ENCODE data around the gene FGGY.
"Not testable (repeated sequence)": the region's sequence is repeated elsewhere in the genome, so short reads cannot be mapped to it uniquely, and the experiment has no call there.

FGGY gene

DNA sequence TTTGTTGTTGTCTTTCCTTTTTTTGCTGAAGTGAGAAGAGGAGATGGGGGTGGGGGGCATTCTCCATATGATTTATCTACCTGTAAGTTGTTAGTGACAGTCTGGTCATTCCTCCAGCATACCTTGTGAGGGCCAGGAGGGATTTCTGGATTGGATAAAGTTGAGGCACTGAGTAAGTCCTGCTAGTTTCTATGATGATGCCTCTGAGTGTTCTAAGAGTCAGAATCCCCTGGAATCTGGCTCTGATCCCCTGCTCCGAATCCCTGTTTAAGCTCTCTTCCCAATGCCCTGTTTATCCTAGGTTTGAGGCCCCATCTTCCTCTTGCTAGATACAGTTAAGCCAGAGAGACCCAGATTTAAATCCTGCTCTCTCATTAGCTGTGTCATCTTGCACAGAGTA, 434.7 kb downstream of the FGGY start:
- ATAC-seq (replicated peaks): no peak
- Mint-ChIP-seq H3K9me3 (peaks cover 9 to 11% of the 10 kb centered on the region in 2 donors), H3K4me3 (no peak overlapping the region), H3K36me3 (peaks cover 25 to 26% of the 10 kb centered on the region in 2 donors), H3K27ac (no peak overlapping the region), H3K27me3 (no peaks in the 10 kb centered on the region), H3K4me1 (no peaks in the 10 kb centered on the region)
- no peak for DNase-seq

DNA sequence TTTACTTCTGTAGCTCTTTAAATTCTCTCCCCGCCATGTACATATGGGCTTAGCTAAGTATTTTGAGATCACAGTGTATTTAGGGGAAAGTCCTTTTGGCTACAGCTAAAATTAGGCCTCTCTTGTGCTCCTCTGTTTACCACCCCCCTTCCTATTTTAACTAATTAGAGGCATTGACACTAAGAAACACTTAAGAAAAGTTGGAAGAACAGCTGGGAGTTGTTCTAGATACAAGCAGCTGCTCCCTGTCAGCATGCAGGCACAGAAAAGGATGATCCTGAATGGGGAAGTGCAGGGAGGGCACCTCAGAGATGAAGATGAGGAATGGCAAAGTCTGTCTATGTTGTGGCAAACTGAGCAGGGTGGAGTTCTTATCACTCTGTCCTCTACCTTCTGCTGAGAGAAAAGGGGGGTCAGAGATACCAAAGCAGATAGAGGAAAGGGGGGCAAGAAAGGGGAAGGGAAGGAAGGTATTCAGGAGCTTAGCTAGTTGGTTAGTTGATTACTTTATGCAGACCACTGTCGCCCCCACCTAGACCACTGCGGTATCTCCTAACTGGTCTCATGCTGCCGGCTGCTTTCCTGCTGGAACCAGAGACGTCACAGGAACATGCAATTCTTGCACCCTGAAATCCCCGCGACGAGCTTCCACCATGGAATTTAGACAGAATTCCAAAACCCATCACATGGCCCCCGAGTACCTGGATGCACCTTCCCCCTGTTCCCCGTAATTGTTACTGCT, 435.5 kb downstream of the FGGY start:
- no peaks in the 10 kb centered on the region for H3K27me3 Mint-ChIP-seq
- no peak overlapping the region for H3K4me3 Mint-ChIP-seq
- H3K4me1 Mint-ChIP-seq: no peaks in the 10 kb centered on the region
- H3K36me3 Mint-ChIP-seq: peaks cover 30 to 34% of the 10 kb centered on the region in 2 donors
- H3K27ac Mint-ChIP-seq: no peak overlapping the region
- DNase-seq: no peak
- H3K9me3 Mint-ChIP-seq: peaks cover 9 to 13% of the 10 kb centered on the region in 2 donors
- ATAC-seq (replicated peaks): no peak

DNA sequence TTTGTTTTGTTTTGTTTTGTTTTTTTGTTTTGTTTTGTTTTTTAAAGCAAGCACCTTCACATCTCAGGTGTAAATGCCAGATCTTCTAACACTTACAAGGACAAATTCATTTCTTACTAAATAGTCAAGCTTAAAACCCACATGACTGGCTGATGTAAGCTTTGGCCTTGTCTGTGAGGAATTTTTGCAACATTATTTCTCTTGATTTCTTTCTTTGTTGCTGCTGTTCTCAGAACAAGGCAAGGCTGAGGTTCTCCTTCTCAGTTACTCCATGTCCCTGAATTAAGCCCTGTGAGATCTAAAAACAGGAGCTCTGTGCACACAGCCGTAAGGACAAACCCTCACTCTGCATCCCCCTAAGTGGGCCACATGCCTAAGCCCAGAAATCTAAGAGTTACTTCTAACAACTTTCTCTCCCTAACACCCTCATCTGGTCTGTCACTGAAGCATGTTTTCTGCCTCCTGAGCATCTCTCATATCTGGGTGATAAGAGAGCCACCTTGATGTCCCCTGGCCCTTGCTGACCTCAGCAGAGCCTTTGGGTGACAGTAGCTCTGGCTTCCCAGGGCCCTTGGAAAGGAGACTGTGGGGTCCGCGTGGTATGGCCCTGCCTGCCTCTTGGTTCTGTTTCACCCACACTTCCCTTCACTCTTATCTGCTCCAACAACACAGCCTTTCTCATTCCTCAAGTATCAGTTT, 436.7 kb downstream of the FGGY start:
- peaks cover 36 to 39% of the 10 kb centered on the region in 2 donors for H3K36me3 Mint-ChIP-seq
- peaks cover 9 to 14% of the 10 kb centered on the region in 2 donors for H3K9me3 Mint-ChIP-seq
- ATAC-seq (replicated peaks) (no peak), DNase-seq (no peak)
- H3K27ac Mint-ChIP-seq: no peak overlapping the region
- H3K4me3 Mint-ChIP-seq: no peak overlapping the region
- no peaks in the 10 kb centered on the region for H3K4me1 Mint-ChIP-seq
- no peaks in the 10 kb centered on the region for H3K27me3 Mint-ChIP-seq

DNA sequence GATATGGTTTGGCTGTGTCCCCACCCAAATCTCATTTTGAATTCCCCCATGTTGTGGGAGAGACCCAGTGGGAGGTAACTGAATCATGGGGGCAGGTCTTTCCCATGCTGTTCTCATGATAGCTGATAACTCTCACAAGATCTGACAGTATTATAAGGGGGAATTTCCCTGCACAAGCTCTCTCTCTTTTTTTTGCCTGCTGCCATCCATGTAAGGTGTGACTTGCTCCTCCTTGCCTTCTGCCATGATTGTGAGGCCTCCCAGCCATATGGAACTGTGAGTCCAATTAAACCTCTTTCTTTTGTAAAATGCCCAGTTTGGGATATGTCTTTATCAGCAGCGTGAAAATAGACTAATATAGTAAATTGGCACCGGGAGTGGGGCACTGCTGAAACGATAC, 439.0 kb downstream of the FGGY start:
- not testable (repeated sequence) for H3K4me1 Mint-ChIP-seq; H3K4me3 Mint-ChIP-seq; H3K27me3 Mint-ChIP-seq; ATAC-seq (replicated peaks); H3K27ac Mint-ChIP-seq; DNase-seq
- H3K36me3 Mint-ChIP-seq: peaks cover 37 to 39% of the 10 kb centered on the region in 2 donors
- H3K9me3 Mint-ChIP-seq: peaks cover 9 to 14% of the 10 kb centered on the region in 2 donors

DNA sequence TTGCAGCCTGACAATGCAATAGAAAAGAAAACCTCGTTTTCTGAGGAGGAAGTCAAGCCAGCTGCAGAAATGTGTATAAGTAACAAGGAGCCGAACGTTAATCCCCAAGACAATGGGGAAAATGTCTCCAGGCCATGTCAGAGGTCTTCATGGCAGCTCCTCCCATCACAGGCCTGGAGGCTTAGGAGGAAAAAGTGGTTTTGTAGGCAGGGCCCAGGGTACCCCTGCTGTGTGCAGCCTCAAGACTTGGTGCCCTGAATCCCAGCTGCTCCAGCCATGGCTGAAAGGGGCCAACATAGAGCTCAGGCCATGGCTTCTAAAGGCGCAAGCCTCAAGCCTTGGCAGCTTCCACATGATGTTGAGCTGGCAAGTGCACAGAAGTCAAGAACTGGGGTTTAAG, 439.9 kb downstream of the FGGY start:
- no peak for ATAC-seq (replicated peaks)
- H3K27me3 Mint-ChIP-seq: no peaks in the 10 kb centered on the region
- H3K27ac Mint-ChIP-seq: no peak overlapping the region
- peaks cover 37 to 39% of the 10 kb centered on the region in 2 donors for H3K36me3 Mint-ChIP-seq
- no peak overlapping the region for H3K4me3 Mint-ChIP-seq
- no peaks in the 10 kb centered on the region for H3K4me1 Mint-ChIP-seq
- peaks cover 9 to 14% of the 10 kb centered on the region in 2 donors for H3K9me3 Mint-ChIP-seq
- no peak for DNase-seq

DNA sequence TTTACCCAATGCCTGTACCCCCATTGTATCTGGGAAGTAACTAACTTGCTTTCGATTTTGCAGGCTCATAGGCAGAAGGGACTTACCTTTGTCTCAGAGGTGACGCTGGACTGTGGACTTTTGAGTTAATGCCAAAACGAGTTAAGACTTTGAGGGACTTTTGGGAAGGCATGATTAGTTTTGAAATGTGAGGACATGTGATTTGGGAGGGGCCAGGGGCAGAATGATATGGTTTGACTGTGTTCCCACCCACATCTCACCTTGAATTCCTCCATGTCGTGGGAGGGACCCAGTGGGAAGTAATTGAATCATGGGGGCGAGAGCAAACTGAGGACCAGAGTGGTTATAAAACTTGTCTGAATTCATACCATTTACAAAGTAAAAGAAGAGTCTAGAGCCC, 440.7 kb downstream of the FGGY start:
- peaks cover 9 to 14% of the 10 kb centered on the region in 2 donors for H3K9me3 Mint-ChIP-seq
- H3K4me1 Mint-ChIP-seq: no peaks in the 10 kb centered on the region
- ATAC-seq (replicated peaks) (no peak), DNase-seq (no peak)
- peaks cover 39% of the 10 kb centered on the region in 2 donors for H3K36me3 Mint-ChIP-seq
- H3K27ac Mint-ChIP-seq: no peak overlapping the region
- H3K27me3 Mint-ChIP-seq: no peaks in the 10 kb centered on the region
- H3K4me3 Mint-ChIP-seq: no peak overlapping the region

DNA sequence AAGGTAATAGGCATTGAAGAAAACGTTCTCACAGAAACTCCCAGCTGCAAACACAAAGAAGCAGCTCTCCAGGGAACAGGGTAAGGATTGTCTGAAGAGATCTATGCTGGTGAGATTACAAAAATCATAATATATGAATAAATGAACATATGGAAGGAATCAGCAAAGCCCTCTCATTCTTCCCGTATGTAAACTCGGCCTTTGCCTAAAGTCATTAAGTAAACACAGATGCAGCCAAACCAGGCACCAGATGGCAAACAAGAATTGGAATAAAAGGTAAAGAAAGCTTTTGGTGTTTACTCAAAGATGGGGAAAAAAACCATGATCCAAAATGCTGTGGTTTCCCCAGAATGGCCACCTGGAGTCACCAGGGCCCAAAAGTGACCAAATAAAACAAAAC, 441.3 kb downstream of the FGGY start:
- Mint-ChIP-seq H3K9me3 (peaks cover 9 to 14% of the 10 kb centered on the region in 2 donors), H3K4me3 (no peak overlapping the region), H3K36me3 (peaks cover 37 to 39% of the 10 kb centered on the region in 2 donors), H3K27ac (no peak overlapping the region), H3K27me3 (no peaks in the 10 kb centered on the region), H3K4me1 (no peaks in the 10 kb centered on the region)
- DNase-seq: no peak
- ATAC-seq (replicated peaks): no peak

DNA sequence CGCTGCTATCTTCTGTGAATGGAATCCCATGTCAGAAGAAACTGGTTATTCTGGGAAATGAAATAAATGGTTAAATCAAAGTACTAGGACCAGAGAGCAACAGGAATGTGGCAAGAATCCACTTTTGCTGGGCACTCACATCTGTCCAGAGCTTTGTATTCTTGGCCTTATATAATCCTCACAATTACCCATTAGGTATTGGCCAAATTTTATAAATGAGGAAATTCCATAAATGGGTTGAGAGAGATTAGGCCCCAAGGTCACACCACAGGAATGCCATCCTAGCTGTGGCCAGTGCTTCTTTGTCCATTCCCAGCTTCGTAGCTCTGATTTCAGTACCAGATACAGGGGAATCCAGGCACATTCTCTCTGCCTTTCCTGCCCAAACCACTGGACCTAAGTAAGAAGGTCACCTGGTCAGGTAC, 441.7 kb downstream of the FGGY start:
- Mint-ChIP-seq H3K27ac (no peak overlapping the region), H3K36me3 (peaks cover 37% of the 10 kb centered on the region in 2 donors), H3K4me3 (no peak overlapping the region), H3K9me3 (peaks cover 9 to 14% of the 10 kb centered on the region in 2 donors), H3K27me3 (no peaks in the 10 kb centered on the region), H3K4me1 (no peaks in the 10 kb centered on the region)
- DNase-seq (no peak), ATAC-seq (replicated peaks) (no peak)

DNA sequence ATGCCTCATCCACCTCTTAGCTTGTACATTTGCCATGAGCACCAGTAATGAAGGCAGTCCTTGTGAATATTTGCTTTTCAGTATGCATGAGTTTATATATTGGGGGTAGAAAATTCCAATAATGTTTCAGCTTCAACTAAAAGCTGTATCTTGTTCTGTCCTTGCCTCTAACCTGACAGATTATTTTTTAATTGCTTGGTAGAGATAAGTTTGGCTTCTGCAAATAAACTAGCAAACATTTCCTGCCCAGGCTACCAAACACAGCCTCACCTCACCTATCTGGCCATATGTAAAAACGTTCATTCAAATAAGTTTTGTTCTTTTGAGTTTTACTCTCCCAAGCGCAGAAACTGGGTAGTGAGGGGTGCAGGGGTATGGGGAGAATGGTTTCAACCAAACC, 442.2 kb downstream of the FGGY start:
- Mint-ChIP-seq H3K4me3 (no peak overlapping the region), H3K27ac (no peak overlapping the region), H3K4me1 (no peaks in the 10 kb centered on the region), H3K36me3 (peaks cover 34 to 35% of the 10 kb centered on the region in 2 donors), H3K9me3 (peaks cover 9 to 14% of the 10 kb centered on the region in 2 donors), H3K27me3 (no peaks in the 10 kb centered on the region)
- ATAC-seq (replicated peaks) (no peak), DNase-seq (no peak)

DNA sequence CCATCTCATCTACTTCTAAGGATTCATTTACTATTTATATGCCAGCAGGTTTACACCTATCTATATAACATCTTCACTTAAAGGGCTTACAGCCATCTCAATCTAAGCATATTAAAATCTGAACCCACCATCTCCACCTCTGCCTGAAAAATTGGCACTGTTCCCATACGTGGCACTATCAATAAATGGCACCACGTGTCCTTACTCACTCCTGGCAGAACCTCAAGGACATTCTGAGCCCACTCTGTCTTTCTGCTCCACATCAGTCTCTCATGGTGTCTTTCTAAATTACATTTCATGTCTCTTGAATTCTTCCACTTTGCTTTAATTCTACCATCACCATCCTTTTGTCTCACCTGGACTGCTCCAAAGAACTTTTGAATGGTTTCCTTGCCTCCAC, 445.6 kb downstream of the FGGY start:
- no peak overlapping the region for H3K4me3 Mint-ChIP-seq
- peaks cover 0 to 1% of the 10 kb centered on the region in 2 donors for H3K9me3 Mint-ChIP-seq
- no peaks in the 10 kb centered on the region for H3K4me1 Mint-ChIP-seq
- H3K27me3 Mint-ChIP-seq: no peaks in the 10 kb centered on the region
- no peak overlapping the region for H3K27ac Mint-ChIP-seq
- no peak for ATAC-seq (replicated peaks)
- H3K36me3 Mint-ChIP-seq: peaks cover 3 to 10% of the 10 kb centered on the region in 2 donors
- DNase-seq: no peak

DNA sequence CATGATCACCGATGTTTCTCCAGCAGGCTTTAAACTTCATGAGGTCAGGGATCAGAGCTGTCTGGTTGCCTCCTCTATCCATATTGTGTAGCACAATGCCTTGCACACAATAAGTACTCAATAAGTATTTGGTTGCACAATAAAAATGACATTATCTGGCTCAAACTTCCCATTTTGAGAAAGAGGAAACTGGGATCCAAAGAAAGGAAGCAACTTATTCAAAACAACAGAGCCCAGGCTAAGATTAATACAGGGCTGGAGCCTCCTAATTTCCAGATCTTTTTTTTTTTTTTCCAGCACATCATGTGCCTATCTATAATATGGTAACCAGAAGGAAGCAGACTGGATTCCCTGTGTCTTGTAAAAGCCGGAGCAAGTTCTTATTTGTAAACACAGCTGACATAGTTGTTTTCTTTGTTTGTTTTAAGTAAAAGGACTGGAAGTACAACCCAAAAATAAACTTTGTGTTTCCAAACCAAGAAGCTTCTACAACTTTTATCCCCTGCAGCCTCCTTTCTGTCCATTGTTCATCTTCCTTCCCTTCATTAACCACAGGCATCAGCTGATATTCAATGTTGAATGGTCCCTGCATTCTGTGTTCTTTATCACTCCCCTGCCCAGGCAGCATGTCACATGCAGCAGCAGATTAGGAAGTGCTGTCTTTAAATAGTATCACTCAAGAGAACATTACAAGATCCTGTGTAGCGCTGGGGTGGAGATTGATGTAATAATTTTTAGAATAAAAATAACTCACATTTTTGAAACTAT, 446.6 kb downstream of the FGGY start:
- DNase-seq: no peak
- H3K4me3 Mint-ChIP-seq: no peak overlapping the region
- no peaks in the 10 kb centered on the region for H3K27me3 Mint-ChIP-seq
- no peaks in the 10 kb centered on the region for H3K4me1 Mint-ChIP-seq
- no peaks in the 10 kb centered on the region for H3K9me3 Mint-ChIP-seq
- H3K36me3 Mint-ChIP-seq: peaks cover 0 to 5% of the 10 kb centered on the region in 2 donors
- no peak for ATAC-seq (replicated peaks)
- no peak overlapping the region for H3K27ac Mint-ChIP-seq

DNA sequence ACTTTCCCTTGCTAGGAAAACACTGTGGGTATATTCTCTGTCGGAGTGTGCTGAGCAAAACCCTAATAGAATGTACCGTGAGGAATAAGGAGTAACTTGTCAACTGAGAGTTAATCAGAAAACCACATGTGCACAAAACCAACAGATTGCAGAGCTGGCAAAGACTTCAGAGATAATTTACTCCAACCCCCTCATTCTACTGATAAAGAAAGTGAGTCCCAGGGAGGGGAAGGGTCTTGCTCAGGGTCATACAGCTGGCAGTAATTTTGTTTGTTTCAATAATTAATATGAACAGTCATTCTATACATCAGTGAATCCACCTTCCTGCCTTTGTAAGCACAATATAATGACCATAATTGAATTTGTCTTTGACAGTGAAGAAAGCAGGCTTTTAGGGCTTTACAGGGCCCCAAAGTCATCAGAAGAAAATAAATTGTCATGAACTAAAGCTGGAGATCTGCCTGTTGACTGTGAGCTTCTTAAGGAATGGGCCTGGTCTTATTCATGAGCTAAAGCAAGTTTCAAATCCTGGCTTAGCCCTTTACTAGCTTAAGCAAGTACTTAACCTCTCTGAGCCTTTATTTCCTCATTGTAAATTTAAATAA, 450.6 kb downstream of the FGGY start:
- no peak overlapping the region for H3K27ac Mint-ChIP-seq
- peaks cover 0 to 2% of the 10 kb centered on the region in 2 donors for H3K36me3 Mint-ChIP-seq
- no peak overlapping the region for H3K4me3 Mint-ChIP-seq
- no peaks in the 10 kb centered on the region for H3K9me3 Mint-ChIP-seq
- ATAC-seq (replicated peaks) (no peak), DNase-seq (no peak)
- no peaks in the 10 kb centered on the region for H3K27me3 Mint-ChIP-seq
- H3K4me1 Mint-ChIP-seq: peaks cover 6 to 10% of the 10 kb centered on the region in 2 donors

DNA sequence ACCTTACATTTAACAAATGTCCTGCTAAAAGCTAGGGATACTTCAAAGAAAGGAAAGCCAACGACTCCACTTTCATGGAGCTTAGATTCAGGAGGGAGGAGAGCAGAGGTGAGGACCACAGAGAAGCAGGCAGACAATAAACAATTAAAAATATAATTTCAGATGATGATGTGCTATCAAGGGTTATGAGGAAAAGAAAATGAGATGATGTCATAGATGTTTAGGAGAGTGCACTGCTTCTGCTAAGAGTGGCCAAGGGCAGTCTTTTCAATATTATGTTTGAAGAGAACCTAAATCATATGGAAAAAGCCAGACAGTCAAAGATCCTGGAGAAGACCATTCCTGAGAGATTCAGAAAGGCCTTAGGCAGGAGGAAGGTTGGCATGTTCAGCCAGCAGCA, 451.2 kb downstream of the FGGY start:
- H3K9me3 Mint-ChIP-seq: no peaks in the 10 kb centered on the region
- ATAC-seq (replicated peaks): no peak
- peaks cover 0 to 2% of the 10 kb centered on the region in 2 donors for H3K36me3 Mint-ChIP-seq
- no peak overlapping the region for H3K4me3 Mint-ChIP-seq
- H3K4me1 Mint-ChIP-seq: peaks cover 8 to 10% of the 10 kb centered on the region in 2 donors
- no peak overlapping the region for H3K27ac Mint-ChIP-seq
- no peaks in the 10 kb centered on the region for H3K27me3 Mint-ChIP-seq
- DNase-seq: no peak

DNA sequence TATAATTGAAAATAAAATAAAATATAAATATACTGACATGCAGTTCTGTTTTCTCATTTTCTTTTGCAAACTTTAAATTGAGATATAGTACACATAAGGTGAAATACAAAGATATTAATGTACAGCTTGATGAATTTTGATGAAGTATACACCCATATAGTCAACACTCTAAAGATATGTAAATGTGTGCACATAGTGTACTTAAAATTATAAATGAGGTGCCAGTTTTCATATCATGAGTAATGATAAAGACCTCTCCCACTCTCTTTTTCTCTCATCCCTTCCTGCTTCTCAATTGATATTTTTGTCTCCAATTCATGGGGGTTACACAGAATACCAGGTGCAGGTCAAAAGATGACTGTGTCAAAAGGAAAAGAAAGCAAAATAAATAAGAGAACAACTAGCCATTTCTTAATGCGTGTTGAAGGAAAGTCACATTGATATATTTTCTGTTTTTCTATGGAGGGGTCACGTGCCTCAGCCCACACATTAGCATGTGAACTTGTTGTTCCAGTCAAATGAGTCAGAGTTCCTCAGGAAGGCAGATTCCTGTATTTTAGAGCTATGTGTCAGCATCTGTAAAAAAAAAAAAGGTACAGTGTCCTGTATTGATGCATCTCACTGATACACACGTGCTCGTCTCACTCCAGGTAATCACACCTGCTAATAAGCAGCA, 453.6 kb downstream of the FGGY start:
- Mint-ChIP-seq H3K27me3 (no peaks in the 10 kb centered on the region), H3K4me3 (no peak overlapping the region), H3K9me3 (no peaks in the 10 kb centered on the region), H3K36me3 (no peaks in the 10 kb centered on the region), H3K4me1 (peaks cover 8 to 10% of the 10 kb centered on the region in 2 donors), H3K27ac (no peak overlapping the region)
- DNase-seq (no peak), ATAC-seq (replicated peaks) (peak in 1 of 2 donors; percentile 19)

Measured in stimulated activated naive B cell treated with anti-CD40 and anti-IgM and Interleukin-4, amounts not matched to agents 10 μg/mL and 1 μg/mL and 100 μg/mL, for 72 hours (primary cell).